ENCODE data around the gene SERPING1.

Gene SERPING1

GRCh38 chr11:57584341-57584740 is 13.1 kb upstream of the SERPING1 start:
- peaks cover 2 to 8% of the 10 kb centered on the region in 2 donors for H3K9me3 ChIP-seq (replicated peaks in 1 of 2; ENCODE audit: control insufficient read depth in 2 of 2, insufficient read depth in 1 of 2, low read depth in 1 of 2, low read length in 2 of 2)

GRCh38 chr11:57585301-57585700 is 12.2 kb upstream of the SERPING1 start:
- Histone ChIP-seq H3K4ac (ENCODE audit: low read length) (no peak overlapping the region), H4K91ac (ENCODE audit: low read depth, low read length, poor library complexity) (no peak overlapping the region), H2AFZ (ENCODE audit: low read length) (peak overlapping the region; percentile 43), H3K4me3 (ENCODE audit: low read length in 2 of 2) (no peak overlapping the region), H3K23ac (ENCODE audit: low read depth, low read length, poor library complexity) (no peak overlapping the region), H4K8ac (ENCODE audit: low read depth, low read length) (no peak overlapping the region), H3K18ac (ENCODE audit: low read length) (peak overlapping the region; percentile 62), H2AK5ac (ENCODE audit: low read depth, low read length) (no peak overlapping the region), H2BK15ac (ENCODE audit: low read length) (peak overlapping the region; percentile 19), H3K36me3 (replicated peaks in 1 of 2; ENCODE audit: control insufficient read depth in 2 of 2, insufficient read depth in 2 of 2, low read length in 2 of 2) (no peaks in the 10 kb centered on the region), H3K4me2 (ENCODE audit: insufficient read depth, low read length, poor library complexity, severe bottlenecking) (no peak overlapping the region), H3K4me1 (ENCODE audit: control insufficient read depth in 2 of 2, insufficient read depth in 1 of 2, low read depth in 1 of 2, low read length in 2 of 2) (peaks cover 10 to 14% of the 10 kb centered on the region in 2 donors), H2BK12ac (ENCODE audit: low read length) (no peak overlapping the region), H3K79me1 (ENCODE audit: low read depth, low read length) (no peaks in the 10 kb centered on the region), H3K9me3 (replicated peaks in 1 of 2; ENCODE audit: control insufficient read depth in 2 of 2, insufficient read depth in 1 of 2, low read depth in 1 of 2, low read length in 2 of 2) (peaks cover 2 to 8% of the 10 kb centered on the region in 2 donors), H2BK120ac (ENCODE audit: low read depth, low read length) (no peak overlapping the region), H2BK5ac (ENCODE audit: low read length) (no peak overlapping the region), H3K9ac (ENCODE audit: low read depth, low read length, poor library complexity) (no peak overlapping the region), H3K27ac (replicated peaks; ENCODE audit: low read length) (no peak overlapping the region), H3K14ac (ENCODE audit: low read length) (no peak overlapping the region), H3K27me3 (ENCODE audit: control insufficient read depth in 3 of 3, insufficient read depth in 3 of 3, low read depth in 1 of 3, low read length in 3 of 3) (no peaks in the 10 kb centered on the region)
- DNase-seq (ENCODE audit: low spot score): no peak

More at GRCh38 chr11:57584341-57584740, 13.1 kb upstream of the SERPING1 start:
- H2BK12ac ChIP-seq (ENCODE audit: low read length): no peak overlapping the region
- H2BK15ac ChIP-seq (ENCODE audit: low read length): no peak overlapping the region
- H4K8ac ChIP-seq (ENCODE audit: low read depth, low read length): no peak overlapping the region
- no peaks in the 10 kb centered on the region for H3K36me3 ChIP-seq (replicated peaks in 1 of 2; ENCODE audit: control insufficient read depth in 2 of 2, insufficient read depth in 2 of 2, low read length in 2 of 2)
- no peak overlapping the region for H3K4ac ChIP-seq (ENCODE audit: low read length)
- H2BK120ac ChIP-seq (ENCODE audit: low read depth, low read length): no peak overlapping the region
- peak overlapping the region; percentile 46 for H3K27ac ChIP-seq (replicated peaks; ENCODE audit: low read length)
- no peaks in the 10 kb centered on the region for H3K27me3 ChIP-seq (ENCODE audit: control insufficient read depth in 3 of 3, insufficient read depth in 3 of 3, low read depth in 1 of 3, low read length in 3 of 3)
- no peak overlapping the region for H4K91ac ChIP-seq (ENCODE audit: low read depth, low read length, poor library complexity)
- no CpG with 5 or more reads among the region's 9 CpGs for WGBS, 2 donors (ENCODE audit: extremely low coverage in 2 of 2, insufficient read length in 2 of 2, insufficient replicate concordance in 1 of 2)
- H3K18ac ChIP-seq (ENCODE audit: low read length): peak overlapping the region; percentile 77
- H2AFZ ChIP-seq (ENCODE audit: low read length): peak overlapping the region; percentile 89
- H3K23ac ChIP-seq (ENCODE audit: low read depth, low read length, poor library complexity): no peak overlapping the region
- no peak overlapping the region for H2BK5ac ChIP-seq (ENCODE audit: low read length)
- H3K14ac ChIP-seq (ENCODE audit: low read length): no peak overlapping the region
- DNase-seq (ENCODE audit: low spot score): no peak
- H3K4me2 ChIP-seq (ENCODE audit: insufficient read depth, low read length, poor library complexity, severe bottlenecking): no peak overlapping the region
- no peak overlapping the region for H2AK5ac ChIP-seq (ENCODE audit: low read depth, low read length)
- no peak overlapping the region for H3K4me3 ChIP-seq (ENCODE audit: low read length in 2 of 2)
- H3K79me1 ChIP-seq (ENCODE audit: low read depth, low read length): no peaks in the 10 kb centered on the region
- H3K4me1 ChIP-seq (ENCODE audit: control insufficient read depth in 2 of 2, insufficient read depth in 1 of 2, low read depth in 1 of 2, low read length in 2 of 2): peaks cover 10 to 14% of the 10 kb centered on the region in 2 donors
- H3K9ac ChIP-seq (ENCODE audit: low read depth, low read length, poor library complexity): no peak overlapping the region

- Histone ChIP-seq H2BK15ac (ENCODE audit: low read length) (no peak overlapping the region), H3K27ac (replicated peaks; ENCODE audit: low read length) (no peak overlapping the region), H3K23ac (ENCODE audit: low read depth, low read length, poor library complexity) (no peak overlapping the region), H2AFZ (ENCODE audit: low read length) (no peak overlapping the region), H2AK5ac (ENCODE audit: low read depth, low read length) (no peak overlapping the region), H3K4me2 (ENCODE audit: insufficient read depth, low read length, poor library complexity, severe bottlenecking) (no peak overlapping the region), H3K4me1 (ENCODE audit: control insufficient read depth in 2 of 2, insufficient read depth in 1 of 2, low read depth in 1 of 2, low read length in 2 of 2) (peaks cover 10 to 14% of the 10 kb centered on the region in 2 donors), H3K9ac (ENCODE audit: low read depth, low read length, poor library complexity) (no peak overlapping the region), H3K18ac (ENCODE audit: low read length) (no peak overlapping the region), H3K27me3 (ENCODE audit: control insufficient read depth in 3 of 3, insufficient read depth in 3 of 3, low read depth in 1 of 3, low read length in 3 of 3) (no peaks in the 10 kb centered on the region), H3K9me3 (replicated peaks in 1 of 2; ENCODE audit: control insufficient read depth in 2 of 2, insufficient read depth in 1 of 2, low read depth in 1 of 2, low read length in 2 of 2) (peaks cover 2 to 8% of the 10 kb centered on the region in 2 donors), H2BK5ac (ENCODE audit: low read length) (no peak overlapping the region), H4K91ac (ENCODE audit: low read depth, low read length, poor library complexity) (no peak overlapping the region), H4K8ac (ENCODE audit: low read depth, low read length) (no peak overlapping the region), H2BK12ac (ENCODE audit: low read length) (no peak overlapping the region), H2BK120ac (ENCODE audit: low read depth, low read length) (no peak overlapping the region), H3K14ac (ENCODE audit: low read length) (no peak overlapping the region), H3K36me3 (replicated peaks in 1 of 2; ENCODE audit: control insufficient read depth in 2 of 2, insufficient read depth in 2 of 2, low read length in 2 of 2) (no peaks in the 10 kb centered on the region), H3K4ac (ENCODE audit: low read length) (no peak overlapping the region), H3K4me3 (ENCODE audit: low read length in 2 of 2) (no peak overlapping the region), H3K79me1 (ENCODE audit: low read depth, low read length) (no peaks in the 10 kb centered on the region)
- DNase-seq (ENCODE audit: low spot score): no peak
- no CpG with 5 or more reads among the region's 2 CpGs for whole genome bisulfite sequencing, 2 donors (ENCODE audit: extremely low coverage in 2 of 2, insufficient read length in 2 of 2, insufficient replicate concordance in 1 of 2)
These were observed 10.7 kb upstream of the SERPING1 start for GRCh38 chr11:57586711-57587245.

- DNase-seq (ENCODE audit: low spot score): no peak
- Histone ChIP-seq H2BK5ac (ENCODE audit: low read length) (no peak overlapping the region), H3K23ac (ENCODE audit: low read depth, low read length, poor library complexity) (no peak overlapping the region), H3K9me3 (replicated peaks in 1 of 2; ENCODE audit: control insufficient read depth in 2 of 2, insufficient read depth in 1 of 2, low read depth in 1 of 2, low read length in 2 of 2) (peaks cover 2 to 8% of the 10 kb centered on the region in 2 donors), H3K79me1 (ENCODE audit: low read depth, low read length) (no peaks in the 10 kb centered on the region), H2BK120ac (ENCODE audit: low read depth, low read length) (no peak overlapping the region), H3K9ac (ENCODE audit: low read depth, low read length, poor library complexity) (no peak overlapping the region), H4K8ac (ENCODE audit: low read depth, low read length) (no peak overlapping the region), H2AFZ (ENCODE audit: low read length) (no peak overlapping the region), H2BK15ac (ENCODE audit: low read length) (no peak overlapping the region), H2AK5ac (ENCODE audit: low read depth, low read length) (no peak overlapping the region), H3K27ac (replicated peaks; ENCODE audit: low read length) (no peak overlapping the region), H3K14ac (ENCODE audit: low read length) (no peak overlapping the region), H3K4me3 (ENCODE audit: low read length in 2 of 2) (no peak overlapping the region), H3K4me2 (ENCODE audit: insufficient read depth, low read length, poor library complexity, severe bottlenecking) (no peak overlapping the region), H3K18ac (ENCODE audit: low read length) (no peak overlapping the region), H3K4me1 (ENCODE audit: control insufficient read depth in 2 of 2, insufficient read depth in 1 of 2, low read depth in 1 of 2, low read length in 2 of 2) (peaks cover 12 to 14% of the 10 kb centered on the region in 2 donors), H3K4ac (ENCODE audit: low read length) (no peak overlapping the region), H3K27me3 (ENCODE audit: control insufficient read depth in 3 of 3, insufficient read depth in 3 of 3, low read depth in 1 of 3, low read length in 3 of 3) (no peaks in the 10 kb centered on the region), H4K91ac (ENCODE audit: low read depth, low read length, poor library complexity) (no peak overlapping the region), H2BK12ac (ENCODE audit: low read length) (no peak overlapping the region), H3K36me3 (replicated peaks in 1 of 2; ENCODE audit: control insufficient read depth in 2 of 2, insufficient read depth in 2 of 2, low read length in 2 of 2) (no peaks in the 10 kb centered on the region)
- WGBS, 2 donors (ENCODE audit: extremely low coverage in 2 of 2, insufficient read length in 2 of 2, insufficient replicate concordance in 1 of 2): no CpG with 5 or more reads among the region's 3 CpGs
These were observed 9.3 kb upstream of the SERPING1 start for GRCh38 chr11:57588046-57588710.
